ENCODE results near the gene GATA5.

GATA5 gene

DNA sequence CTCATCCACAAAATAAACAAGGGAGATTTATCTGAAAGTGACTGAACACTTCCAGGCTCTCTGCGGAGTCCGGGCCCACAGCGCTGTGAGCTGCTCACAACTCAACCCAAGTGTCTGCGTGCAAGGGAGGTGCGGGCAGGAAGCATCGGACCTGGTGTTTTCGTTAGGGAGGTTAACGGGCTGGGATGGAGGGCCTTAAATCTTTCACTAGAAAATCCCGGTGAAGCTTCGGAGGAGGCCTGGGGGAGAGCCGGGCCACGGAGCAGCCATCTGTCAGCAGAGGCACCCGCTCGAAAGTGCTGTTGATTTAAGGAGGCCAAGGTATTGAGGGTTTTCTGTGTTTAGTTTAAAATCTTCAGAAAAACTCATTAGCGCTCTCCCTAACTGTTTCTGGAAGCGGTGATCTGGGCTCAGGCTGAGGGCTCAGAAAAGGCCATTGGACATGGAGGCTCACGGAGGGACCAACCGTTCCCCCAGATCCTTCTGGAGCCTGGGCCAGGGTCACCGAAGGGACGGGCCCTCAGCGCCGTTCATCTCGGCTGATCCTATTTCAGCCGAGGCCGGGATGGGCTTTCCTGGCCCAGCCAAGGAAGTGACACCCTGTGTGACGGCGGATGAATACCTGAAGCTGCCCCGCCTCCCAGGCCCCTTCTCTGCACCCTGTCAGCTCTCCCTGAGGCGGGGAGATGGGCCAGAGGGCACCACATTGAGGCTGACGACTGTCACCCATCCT lies 20.7 kb downstream of the GATA5 start:
- Mint-ChIP-seq H3K27ac (no peak overlapping the region), H3K36me3 (no peaks in the 10 kb centered on the region), H3K4me1 (no peaks in the 10 kb centered on the region), H3K27me3 (peaks cover 16% of the 10 kb centered on the region), H3K4me3 (no peak overlapping the region), H3K9me3 (no peaks in the 10 kb centered on the region)
- no peak for ATAC-seq (ENCODE audit: low read depth)
- no peak for DNase-seq (ENCODE audit: low spot score in 2 of 2)

DNA sequence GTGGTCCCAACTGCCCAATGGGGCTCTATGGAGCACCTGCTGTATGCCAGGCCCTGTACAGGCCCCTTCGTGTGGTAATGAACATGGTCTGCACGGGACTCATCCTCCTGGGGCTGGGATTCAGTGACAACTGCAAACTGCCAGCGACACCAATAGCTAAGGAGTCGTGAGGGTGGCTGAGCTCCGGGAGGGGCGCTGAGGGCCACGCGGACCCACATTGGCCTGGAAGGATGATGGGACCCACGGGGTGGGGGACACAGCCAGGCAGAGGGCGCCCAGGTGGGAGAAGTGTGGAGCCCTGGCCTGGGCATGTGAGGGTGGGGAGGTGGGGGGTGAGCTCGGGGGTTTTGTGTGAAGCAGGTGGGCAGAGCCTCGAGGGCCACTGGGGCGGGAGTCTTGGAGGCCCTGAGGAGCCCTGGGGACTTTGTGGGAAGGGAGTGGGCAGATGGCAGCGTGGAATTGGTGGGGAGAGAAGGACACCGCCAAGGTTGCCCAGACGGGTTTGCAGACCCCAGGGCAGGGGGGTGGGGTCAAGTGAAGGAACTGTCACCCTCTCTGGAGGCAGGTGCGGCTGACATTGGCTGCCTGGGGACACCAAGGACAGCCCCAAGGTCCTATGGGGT lies 22.5 kb downstream of the GATA5 start:
- Mint-ChIP-seq H3K9me3 (no peaks in the 10 kb centered on the region), H3K4me3 (no peak overlapping the region), H3K27ac (no peak overlapping the region), H3K27me3 (peaks cover 19% of the 10 kb centered on the region), H3K4me1 (no peaks in the 10 kb centered on the region), H3K36me3 (no peaks in the 10 kb centered on the region)
- no peak for DNase-seq (ENCODE audit: low spot score in 2 of 2)
- no peak for ATAC-seq (ENCODE audit: low read depth)

DNA sequence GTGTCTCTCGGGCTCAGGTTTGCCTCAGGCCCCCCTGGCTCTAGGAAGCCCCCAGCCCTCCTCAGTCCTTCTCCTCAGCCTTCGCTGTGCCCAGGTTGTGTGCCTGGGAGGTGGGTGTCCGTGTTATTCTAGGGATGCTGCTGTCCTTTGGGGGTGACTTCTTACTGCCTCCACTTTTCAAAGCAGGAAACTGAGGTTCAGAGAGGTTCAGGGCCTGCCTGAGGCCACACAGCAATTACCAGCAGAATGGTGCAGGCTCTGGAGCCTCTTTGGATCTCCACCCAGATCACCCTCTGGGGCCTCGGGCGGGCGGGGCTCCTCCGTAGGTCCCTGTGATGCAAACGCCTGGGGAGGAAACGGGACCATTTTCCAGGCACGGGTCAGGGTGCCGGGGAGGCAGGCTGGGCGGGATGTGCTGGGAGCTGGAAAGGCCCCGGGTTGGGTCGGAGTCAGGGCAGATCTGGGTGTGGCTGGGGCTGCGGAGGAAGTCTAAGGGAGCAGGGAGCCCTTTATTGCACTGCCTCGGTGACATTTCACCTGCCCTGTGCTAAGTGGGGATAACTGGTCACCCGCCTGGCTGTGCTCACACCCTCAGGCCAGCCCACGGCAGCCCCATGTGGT lies 23.2 kb downstream of the GATA5 start:
- peaks cover 18% of the 10 kb centered on the region for H3K27me3 Mint-ChIP-seq
- no peak for DNase-seq (ENCODE audit: low spot score in 2 of 2)
- no peaks in the 10 kb centered on the region for H3K4me1 Mint-ChIP-seq
- H3K36me3 Mint-ChIP-seq: no peaks in the 10 kb centered on the region
- ATAC-seq (ENCODE audit: low read depth): no peak
- H3K9me3 Mint-ChIP-seq: no peaks in the 10 kb centered on the region
- H3K27ac Mint-ChIP-seq: no peak overlapping the region
- H3K4me3 Mint-ChIP-seq: no peak overlapping the region

DNA sequence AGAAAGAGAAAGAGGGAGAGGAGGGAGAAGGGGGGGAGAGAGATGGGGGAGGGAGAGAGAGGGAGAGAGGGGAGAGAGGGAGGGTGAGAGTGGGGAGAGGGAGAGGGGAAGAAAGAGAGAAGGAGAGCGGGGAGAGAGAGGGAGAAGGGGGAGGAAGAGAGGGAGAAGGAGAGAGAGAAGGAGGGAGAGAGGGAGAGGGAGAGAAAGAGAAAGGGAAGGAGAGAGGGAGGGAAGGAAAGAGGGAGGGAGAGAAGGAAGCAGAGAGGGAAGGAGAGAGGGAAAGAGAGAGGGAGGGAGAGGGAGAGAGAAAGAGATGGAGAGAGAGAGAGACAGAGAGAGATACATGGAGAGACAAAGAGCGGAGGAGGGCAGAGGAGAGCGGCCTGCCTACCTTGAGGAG lies 23.8 kb downstream of the GATA5 start:
- Mint-ChIP-seq H3K27me3 (peaks cover 15% of the 10 kb centered on the region), H3K9me3 (no peaks in the 10 kb centered on the region), H3K4me3 (no peak overlapping the region), H3K36me3 (no peaks in the 10 kb centered on the region), H3K4me1 (no peaks in the 10 kb centered on the region), H3K27ac (no peak overlapping the region)
- ATAC-seq (ENCODE audit: low read depth): no peak
- DNase-seq (ENCODE audit: low spot score in 2 of 2): no peak

DNA sequence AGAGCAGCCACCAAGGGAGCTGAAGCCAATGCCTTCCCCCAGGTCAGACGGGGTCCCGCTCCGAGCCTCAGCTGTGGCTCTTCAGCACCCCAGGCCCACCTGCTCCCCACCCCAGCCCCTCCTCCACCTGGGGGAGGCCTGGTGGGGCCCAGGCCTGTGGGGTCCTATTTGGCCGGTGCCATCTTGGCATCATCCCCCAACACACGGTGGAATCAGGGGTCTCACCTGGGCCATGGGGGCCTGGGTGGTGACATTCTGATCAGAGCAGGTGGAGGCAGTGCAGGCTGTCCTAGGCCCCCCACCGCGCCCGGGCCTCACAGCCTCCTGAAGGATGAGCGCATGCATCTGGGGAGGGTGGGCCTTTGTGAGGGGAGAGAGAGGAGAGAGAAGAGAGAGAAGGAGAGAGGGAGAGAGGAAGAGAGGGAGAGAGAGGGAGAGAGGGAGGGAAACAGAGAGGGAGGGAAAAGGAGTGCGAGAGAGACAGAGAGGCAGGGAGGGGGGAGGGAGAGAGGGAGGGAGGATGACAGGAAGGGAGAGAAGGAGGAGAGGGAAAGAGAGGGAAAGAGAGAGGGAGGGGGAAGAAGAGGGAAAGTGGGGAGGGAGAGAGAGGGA lies 24.5 kb downstream of the GATA5 start:
- Mint-ChIP-seq H3K4me3 (no peak overlapping the region), H3K27ac (no peak overlapping the region), H3K27me3 (peaks cover 16% of the 10 kb centered on the region), H3K36me3 (no peaks in the 10 kb centered on the region), H3K4me1 (no peaks in the 10 kb centered on the region), H3K9me3 (no peaks in the 10 kb centered on the region)
- no peak for ATAC-seq (ENCODE audit: low read depth)
- DNase-seq (ENCODE audit: low spot score in 2 of 2): no peak

DNA sequence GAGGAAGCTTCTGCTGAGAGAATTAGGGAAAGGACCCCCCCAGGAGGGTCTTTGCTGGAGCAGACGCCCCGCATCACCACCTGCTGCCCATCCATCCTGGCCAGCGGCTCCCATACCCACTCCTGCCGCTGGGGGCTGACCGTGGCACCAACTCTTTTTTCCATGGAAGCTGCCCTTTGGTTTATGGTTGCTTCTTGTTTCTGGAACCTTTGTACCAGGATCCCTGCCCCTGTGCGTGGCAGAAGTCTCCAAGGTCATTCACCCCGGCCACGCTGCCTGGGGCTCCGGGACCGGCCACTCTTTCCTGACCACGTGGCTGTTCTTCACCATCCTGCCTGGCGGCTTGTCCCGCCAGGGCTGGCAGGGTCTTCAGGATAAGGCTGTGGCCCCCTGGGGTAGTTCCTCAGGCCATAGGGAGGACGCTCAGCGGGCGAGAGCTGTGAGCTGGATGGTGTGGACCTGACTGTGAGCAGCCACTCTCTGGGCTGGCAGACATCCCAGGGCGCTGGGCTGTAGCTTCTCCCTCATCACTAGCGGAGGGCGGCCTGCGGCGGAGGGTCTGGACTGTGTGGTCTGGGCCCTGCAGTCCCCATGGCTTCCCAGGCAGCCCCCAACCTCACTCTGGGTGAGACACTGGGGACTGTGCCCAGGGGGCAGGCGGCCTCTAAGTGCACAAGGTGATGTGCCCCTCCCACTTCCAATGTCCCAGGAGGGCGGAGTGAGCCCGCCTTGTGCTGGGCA lies 25.7 kb downstream of the GATA5 start:
- ATAC-seq (ENCODE audit: low read depth) (no peak), DNase-seq (ENCODE audit: low spot score in 2 of 2) (no peak)
- Mint-ChIP-seq H3K27ac (no peak overlapping the region), H3K27me3 (peaks cover 15% of the 10 kb centered on the region), H3K36me3 (no peaks in the 10 kb centered on the region), H3K4me3 (no peak overlapping the region), H3K9me3 (no peaks in the 10 kb centered on the region), H3K4me1 (no peaks in the 10 kb centered on the region)

DNA sequence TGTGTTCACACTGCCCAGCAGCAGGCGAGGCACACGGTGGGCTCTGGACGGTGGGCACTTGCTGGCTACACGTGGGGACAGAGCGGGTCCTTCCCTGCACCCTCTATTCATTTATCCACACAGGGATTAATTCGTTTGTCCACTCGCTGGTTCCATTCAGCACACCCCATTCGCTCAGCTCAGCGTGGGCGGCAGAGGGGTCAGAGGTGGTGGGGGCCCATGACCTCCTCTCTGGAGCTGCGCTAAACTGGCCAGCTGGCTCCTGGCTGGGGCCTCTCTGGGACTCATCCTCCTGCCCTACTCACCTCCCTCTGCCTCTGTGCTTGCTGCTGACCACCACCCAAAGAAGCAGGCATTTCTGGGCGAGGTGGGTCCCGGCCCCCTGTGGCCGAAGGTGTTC lies 27.0 kb downstream of the GATA5 start:
- H3K9me3 Mint-ChIP-seq: no peaks in the 10 kb centered on the region
- H3K4me1 Mint-ChIP-seq: no peaks in the 10 kb centered on the region
- peaks cover 12% of the 10 kb centered on the region for H3K27me3 Mint-ChIP-seq
- H3K4me3 Mint-ChIP-seq: no peak overlapping the region
- DNase-seq (ENCODE audit: low spot score in 2 of 2): no peak
- no peak for ATAC-seq (ENCODE audit: low read depth)
- H3K27ac Mint-ChIP-seq: no peak overlapping the region
- H3K36me3 Mint-ChIP-seq: no peaks in the 10 kb centered on the region

DNA sequence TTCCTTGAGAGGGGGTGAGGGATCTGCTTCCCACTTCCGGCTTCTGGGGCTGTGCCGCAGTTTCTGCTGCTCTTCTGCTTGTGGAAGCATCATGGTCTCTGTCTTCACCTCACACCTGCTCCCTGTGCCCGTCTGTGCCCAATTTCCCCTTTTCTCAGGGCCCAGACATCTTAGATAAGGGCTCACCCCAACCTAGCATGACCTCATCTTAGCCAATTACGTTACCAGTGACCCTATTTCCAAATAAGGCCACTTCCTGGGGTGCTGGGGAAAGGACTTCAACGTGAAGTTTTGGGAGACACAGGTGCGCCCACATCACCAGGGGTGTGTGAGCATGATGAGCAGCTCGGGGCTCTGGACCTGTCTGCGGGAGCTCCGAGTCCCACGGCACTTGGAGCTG lies 27.8 kb downstream of the GATA5 start:
- Mint-ChIP-seq H3K9me3 (no peaks in the 10 kb centered on the region), H3K27ac (no peak overlapping the region), H3K4me1 (no peaks in the 10 kb centered on the region), H3K4me3 (no peak overlapping the region), H3K36me3 (no peaks in the 10 kb centered on the region), H3K27me3 (peaks cover 12% of the 10 kb centered on the region)
- ATAC-seq (ENCODE audit: low read depth) (peak; percentile 35), DNase-seq (ENCODE audit: low spot score in 2 of 2) (no peak)

DNA sequence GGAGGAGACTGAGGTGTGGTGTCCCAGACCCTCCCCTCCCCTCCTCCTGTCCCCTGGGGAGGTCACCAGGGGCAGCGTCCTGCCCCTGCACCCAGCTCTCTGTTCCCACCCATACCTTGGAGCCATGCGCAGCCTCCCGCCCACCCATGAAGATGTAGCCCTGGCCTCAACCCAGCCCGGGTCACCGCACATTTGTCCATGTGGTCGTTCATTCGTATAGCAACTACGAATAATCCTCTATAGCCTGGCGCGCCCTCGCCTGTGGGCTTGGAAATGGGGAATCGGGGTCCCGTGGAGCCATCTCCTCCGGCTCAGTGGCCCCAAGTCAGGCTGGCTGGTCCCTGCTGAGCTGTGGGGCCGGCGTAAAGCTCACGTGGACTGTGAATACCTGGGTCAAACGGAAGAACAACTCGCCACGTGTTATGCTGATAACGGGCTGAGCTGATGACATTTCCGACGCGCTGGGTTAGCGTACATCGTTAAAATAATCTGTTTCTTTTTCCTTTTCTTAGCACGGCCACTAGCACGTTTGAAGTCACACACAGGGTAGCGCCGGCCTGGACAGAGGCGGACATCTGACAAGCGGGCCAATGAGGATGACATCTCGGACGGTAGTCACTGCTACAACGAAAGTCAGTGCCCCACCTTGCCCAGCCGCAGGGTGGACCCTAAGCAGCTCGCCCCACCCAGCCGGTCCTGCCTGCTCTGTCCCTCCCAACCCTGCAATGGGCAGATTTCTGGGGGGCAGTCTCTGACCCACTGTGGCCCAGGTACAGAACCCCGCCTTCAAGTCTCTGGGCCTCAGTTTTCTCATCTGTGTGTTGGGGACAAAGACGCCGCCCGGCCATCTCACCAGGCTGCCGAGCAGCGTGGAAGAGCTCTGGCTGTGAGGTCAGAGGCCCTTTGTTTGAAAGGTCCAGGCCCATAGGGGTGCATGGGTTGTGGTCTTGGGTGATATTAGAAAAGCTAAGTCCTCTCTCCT lies 28.6 kb downstream of the GATA5 start:
- Mint-ChIP-seq H3K9me3 (no peaks in the 10 kb centered on the region), H3K27me3 (peaks cover 12% of the 10 kb centered on the region), H3K27ac (no peak overlapping the region), H3K36me3 (no peaks in the 10 kb centered on the region), H3K4me1 (no peaks in the 10 kb centered on the region), H3K4me3 (no peak overlapping the region)
- DNase-seq (ENCODE audit: low spot score in 2 of 2) (no peak), ATAC-seq (ENCODE audit: low read depth) (no peak)

DNA sequence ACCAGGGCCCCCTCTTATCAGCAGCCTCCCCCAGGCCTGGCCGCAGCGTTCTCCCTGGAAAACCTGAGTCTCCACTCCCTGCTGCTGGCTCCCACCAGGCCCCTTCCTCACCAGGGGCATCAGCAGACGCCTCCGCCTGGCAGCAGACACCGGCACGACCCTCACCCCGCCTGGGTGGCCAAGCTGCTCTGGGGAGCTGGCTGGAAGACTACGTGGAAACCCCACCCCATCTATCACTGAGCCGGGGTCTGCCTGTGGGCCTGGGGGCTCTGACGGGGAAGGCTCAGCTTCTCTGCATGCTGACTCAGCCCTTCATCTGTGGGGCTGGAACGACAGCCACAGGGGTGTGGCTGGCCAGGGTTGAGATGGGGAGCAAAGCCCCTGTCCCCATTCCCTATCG lies 29.3 kb downstream of the GATA5 start:
- Mint-ChIP-seq H3K27ac (no peak overlapping the region), H3K4me3 (no peak overlapping the region), H3K9me3 (no peaks in the 10 kb centered on the region), H3K4me1 (no peaks in the 10 kb centered on the region), H3K36me3 (no peaks in the 10 kb centered on the region), H3K27me3 (peaks cover 11% of the 10 kb centered on the region)
- ATAC-seq (ENCODE audit: low read depth) (no peak), DNase-seq (ENCODE audit: low spot score in 2 of 2) (no peak)

DNA sequence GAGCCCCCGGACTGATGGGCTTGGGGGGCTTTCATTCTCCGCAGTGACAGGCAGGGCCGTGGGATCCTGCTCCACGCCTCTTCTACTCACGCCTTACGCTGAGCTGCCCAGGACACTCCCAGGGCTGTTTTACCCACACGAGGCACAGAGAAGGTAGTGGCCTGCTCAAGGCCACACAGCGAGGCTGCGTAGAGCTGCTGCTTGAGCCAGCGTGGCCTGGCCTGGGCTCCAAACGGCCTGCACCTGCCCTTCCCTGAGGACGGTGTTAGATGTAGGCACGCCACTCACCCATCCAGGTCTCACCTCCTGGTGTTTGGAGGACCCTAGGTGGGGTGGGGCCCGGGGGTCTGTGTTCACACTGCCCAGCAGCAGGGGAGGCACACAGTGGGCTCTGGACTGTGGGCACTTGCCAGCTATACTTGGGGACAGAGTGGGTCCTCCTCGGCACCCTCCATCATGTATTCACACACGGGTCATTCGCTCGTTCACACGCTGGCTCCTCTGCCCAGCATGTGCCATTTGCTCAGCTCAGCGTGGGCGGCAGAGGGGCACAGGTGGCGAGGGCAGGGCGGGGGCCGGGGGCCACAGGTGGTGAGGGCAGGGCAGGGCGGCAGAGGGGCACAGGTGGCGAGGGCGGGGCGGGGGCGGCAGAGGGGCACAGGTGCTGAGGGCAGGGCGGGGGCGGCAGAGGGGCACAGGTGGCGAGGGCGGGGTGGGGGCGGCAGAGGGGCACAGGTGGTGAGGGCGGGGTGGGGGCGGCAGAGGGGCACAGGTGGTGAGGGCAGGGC lies 30.0 kb downstream of the GATA5 start:
- DNase-seq (ENCODE audit: low spot score in 2 of 2) (no peak), ATAC-seq (ENCODE audit: low read depth) (no peak)
- H3K9me3 Mint-ChIP-seq: no peaks in the 10 kb centered on the region
- H3K4me3 Mint-ChIP-seq: no peak overlapping the region
- H3K27me3 Mint-ChIP-seq: peaks cover 11% of the 10 kb centered on the region
- H3K36me3 Mint-ChIP-seq: no peaks in the 10 kb centered on the region
- H3K27ac Mint-ChIP-seq: no peak overlapping the region
- no peaks in the 10 kb centered on the region for H3K4me1 Mint-ChIP-seq

DNA sequence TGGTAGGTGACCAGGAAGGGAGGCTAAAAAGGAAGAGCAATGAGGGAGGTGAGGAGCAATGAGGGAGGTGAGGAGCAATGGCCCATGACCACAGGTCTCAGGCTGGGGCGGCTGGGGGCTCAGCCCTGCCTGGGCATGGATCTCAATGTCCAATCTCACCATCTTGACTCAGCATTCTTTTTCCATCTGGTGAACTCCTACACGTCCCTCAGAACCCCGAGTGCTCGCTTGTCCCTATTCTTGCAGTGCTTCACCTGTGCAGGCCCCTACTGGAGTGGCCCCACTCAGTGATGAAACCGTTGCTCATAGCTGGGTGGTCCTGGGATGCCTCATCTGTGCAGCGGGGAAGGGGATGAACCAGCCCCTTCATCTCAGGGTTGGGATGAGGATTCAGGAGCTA lies 31.5 kb downstream of the GATA5 start:
- Mint-ChIP-seq H3K9me3 (no peaks in the 10 kb centered on the region), H3K4me1 (peaks cover 3% of the 10 kb centered on the region), H3K4me3 (no peak overlapping the region), H3K27ac (no peak overlapping the region), H3K36me3 (no peaks in the 10 kb centered on the region), H3K27me3 (peaks cover 8% of the 10 kb centered on the region)
- ATAC-seq (ENCODE audit: low read depth): no peak
- no peak for DNase-seq (ENCODE audit: low spot score in 2 of 2)
